Kidney (tissue), 14 donors: ENCODE results near the gene CPEB2. TPM values are rescaled to one million over a fixed set of nuclear protein-coding genes. Genes with fewer than 3 reads are reported as not detected.
A peak's percentile ranks its signal among the peaks of the same experiment; 100 is the strongest.

Source experiments
- DNase-seq, 5 donors: peaks; one replicate each; pipeline ENCODE4 v3.0.0-alpha.2; 2013 to 2020
- FAIRE-seq: peaks from 2 replicates; lab custom pipeline; 2012; peaks lifted over from hg19 to GRCh38; lab: Jason Lieb, UNC
- H3K27ac ChIP-seq, 2 donors: one replicate each; pipeline ENCODE4 v1.7.0; 2013; ENCODE audit warnings: low read depth in 2 of 2, low read length in 2 of 2, inconsistent platforms in 1 of 2
- H3K27me3 ChIP-seq: one replicate; pipeline ENCODE4 v1.7.1; 2013; ENCODE audit warnings: low read length, inconsistent platforms; ENCODE audit not compliant: control insufficient read depth, insufficient read depth
- H3K36me3 ChIP-seq, 3 donors: one replicate each; pipeline versions ENCODE4 v1.7.0 to v1.7.1; 2013; ENCODE audit warnings: low read length in 3 of 3, control low read depth in 1 of 3, inconsistent platforms in 1 of 3; ENCODE audit not compliant: insufficient read depth in 3 of 3, control insufficient read depth in 2 of 3
- H3K4me1 ChIP-seq, 3 donors: one replicate each; pipeline versions ENCODE4 v1.7.0 to v1.7.1; 2013; ENCODE audit warnings: low read length in 3 of 3, inconsistent platforms in 1 of 3, low read depth in 1 of 3; ENCODE audit not compliant: control insufficient read depth in 2 of 3, insufficient read depth in 2 of 3
- H3K4me3 ChIP-seq, 3 donors: one replicate each; pipeline versions ENCODE4 v1.7.0 to v1.8.1; 2013; ENCODE audit warnings: low read length in 3 of 3, control low read depth in 1 of 3, inconsistent platforms in 1 of 3
- H3K9ac ChIP-seq, 3 donors: one replicate each; pipeline versions ENCODE4 v1.7.0 to v1.7.1; 2013; ENCODE audit warnings: low read length in 3 of 3, control low read depth in 1 of 3, inconsistent platforms in 1 of 3
- H3K9me3 ChIP-seq, 3 donors: one replicate each; pipeline versions ENCODE4 v1.7.0 to v1.7.1; 2013; ENCODE audit warnings: low read length in 3 of 3, control low read depth in 1 of 3, inconsistent platforms in 1 of 3; ENCODE audit not compliant: control insufficient read depth in 2 of 3, insufficient read depth in 1 of 3
- intact Hi-C: fragments of 100-400 bp; cut with DNase I; formaldehyde crosslinking; loops from one replicate; pipeline ENCODE4 v1.11.1; 2022
- polyA plus RNA-seq: library from polyadenylated mRNA; stranded (reverse); fragments of 350-450 nt; fragmentation: Illumina TruSeq; extraction: RNeasy Lipid Tissue Mini Kit (QIAGEN cat#74804); gene quantifications from one replicate; pipeline ENCODE4 v1.2.3, GENCODE V29; 2014; ENCODE audit warnings: low read depth, low replicate concordance; ENCODE audit not compliant: insufficient read depth
- total RNA-seq: library from RNA; stranded (reverse); fragmentation: NEBNext Ultra II Directional; extraction: Animal tissue kit (Norgen Biotek cat#: 25700); gene quantifications from one replicate; pipeline ENCODE4 v1.2.1, GENCODE V29; 2021
- TF ChIP-seq, protein P1 (sequence below): IDR thresholded peaks from 3 replicates; pipeline ENCODE4 v1.5.1; 2012; ENCODE audit warnings: mild to moderate bottlenecking, moderate library complexity, borderline replicate concordance; ENCODE audit not compliant: insufficient read depth; ENCODE audit errors: extremely low read depth
- donor health status: control.
- donor health status: control.
- donor health status: control.
- donor health status: control.
- donor health status: control.
- donor health status: DM: yes; HTN: yes; CAD: no.
- donor health status: Normal renal cell carcinoma (clear cell type).

Gene CPEB2
- total and polyA plus RNA-seq, 2 donors from 2014 or later: 7.9 to 58.0 TPM

GRCh38 chr4:15031993-15032675 lies 29.9 kb downstream of the CPEB2 start:
- intact Hi-C loops: no loop called here
- Histone ChIP-seq H3K36me3 (peaks cover 0 to 9% (median 9%) of the 10 kb centered on the region in 3 donors), H3K9me3 (no peaks in the 10 kb centered on the region), H3K9ac (no peak overlapping the region), H3K4me1 (peaks cover 0 to 9% (median 6%) of the 10 kb centered on the region in 3 donors), H3K27ac (no peak overlapping the region), H3K4me3 (no peak overlapping the region), H3K27me3 (no peaks in the 10 kb centered on the region)
- TF ChIP-seq, protein P1, sequence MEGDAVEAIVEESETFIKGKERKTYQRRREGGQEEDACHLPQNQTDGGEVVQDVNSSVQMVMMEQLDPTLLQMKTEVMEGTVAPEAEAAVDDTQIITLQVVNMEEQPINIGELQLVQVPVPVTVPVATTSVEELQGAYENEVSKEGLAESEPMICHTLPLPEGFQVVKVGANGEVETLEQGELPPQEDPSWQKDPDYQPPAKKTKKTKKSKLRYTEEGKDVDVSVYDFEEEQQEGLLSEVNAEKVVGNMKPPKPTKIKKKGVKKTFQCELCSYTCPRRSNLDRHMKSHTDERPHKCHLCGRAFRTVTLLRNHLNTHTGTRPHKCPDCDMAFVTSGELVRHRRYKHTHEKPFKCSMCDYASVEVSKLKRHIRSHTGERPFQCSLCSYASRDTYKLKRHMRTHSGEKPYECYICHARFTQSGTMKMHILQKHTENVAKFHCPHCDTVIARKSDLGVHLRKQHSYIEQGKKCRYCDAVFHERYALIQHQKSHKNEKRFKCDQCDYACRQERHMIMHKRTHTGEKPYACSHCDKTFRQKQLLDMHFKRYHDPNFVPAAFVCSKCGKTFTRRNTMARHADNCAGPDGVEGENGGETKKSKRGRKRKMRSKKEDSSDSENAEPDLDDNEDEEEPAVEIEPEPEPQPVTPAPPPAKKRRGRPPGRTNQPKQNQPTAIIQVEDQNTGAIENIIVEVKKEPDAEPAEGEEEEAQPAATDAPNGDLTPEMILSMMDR: no peak
- no peak for FAIRE-seq
- DNase-seq: peak in 1 of 5 donors; percentile 15

DNA sequence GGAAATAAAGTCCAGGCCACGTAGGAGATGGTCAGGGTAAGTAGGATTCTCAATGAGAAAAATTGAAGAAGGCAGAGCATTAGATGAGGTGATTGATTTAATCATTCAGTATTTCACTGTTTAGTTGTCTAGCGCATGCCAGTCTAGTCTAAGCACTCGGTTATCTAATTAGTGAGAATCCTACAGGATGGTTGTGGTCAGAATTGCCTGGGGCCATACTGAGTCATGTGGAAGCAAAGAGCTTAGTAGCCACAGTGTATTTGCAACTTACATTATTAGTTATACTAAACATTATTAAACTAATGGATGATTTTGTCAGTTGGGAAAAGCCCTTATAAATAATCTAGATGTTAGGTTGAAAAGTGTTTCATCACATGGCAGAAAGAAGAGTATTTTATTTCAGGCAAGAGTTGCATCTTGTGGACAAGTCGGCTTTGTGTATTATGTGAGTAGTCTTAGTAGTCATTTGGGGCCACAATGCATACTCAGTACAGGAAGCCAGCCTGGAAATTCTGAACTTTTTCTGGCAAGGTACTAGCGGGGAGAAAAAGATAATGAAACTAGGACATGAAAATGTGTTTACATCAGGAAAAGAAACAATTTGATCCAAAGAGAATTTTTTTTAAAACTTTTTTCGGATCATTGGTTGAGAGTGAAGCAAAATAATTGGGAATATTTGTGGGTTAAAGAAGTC lies 31.9 kb downstream of the CPEB2 start:
- TF ChIP-seq, protein P1: no peak
- peaks cover 0 to 6% (median 3%) of the 10 kb centered on the region in 3 donors for H3K36me3 ChIP-seq
- DNase-seq: no peak
- H3K4me1 ChIP-seq: peaks cover 0 to 9% (median 6%) of the 10 kb centered on the region in 3 donors
- peak overlapping the region in 1 of 2 donors; percentile 41 for H3K27ac ChIP-seq
- H3K27me3 ChIP-seq: no peaks in the 10 kb centered on the region
- no peaks in the 10 kb centered on the region for H3K9me3 ChIP-seq
- H3K9ac ChIP-seq: no peak overlapping the region
- intact Hi-C loops: no loop called here
- no peak for FAIRE-seq
- H3K4me3 ChIP-seq: no peak overlapping the region

DNA sequence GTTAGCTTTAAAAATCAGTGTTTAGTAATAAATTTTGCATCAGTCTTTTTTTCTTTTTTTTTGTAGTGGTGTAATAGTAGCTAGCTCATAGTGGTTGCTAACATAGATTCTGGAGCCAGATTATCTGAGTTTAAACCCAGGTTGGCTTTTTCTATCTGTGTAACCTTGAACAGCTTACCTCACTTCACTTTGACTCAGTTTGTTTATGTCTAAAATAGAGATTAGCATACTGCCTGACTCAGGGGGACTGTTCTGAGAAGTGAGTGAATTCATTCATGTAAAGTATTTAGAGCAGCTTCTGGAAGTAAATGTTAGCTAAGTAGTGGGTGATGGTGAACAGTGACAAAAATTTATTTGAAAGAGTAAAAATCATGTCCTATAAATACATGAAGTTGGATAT lies 32.9 kb downstream of the CPEB2 start:
- no peak overlapping the region for H3K4me3 ChIP-seq
- no peak overlapping the region for H3K27ac ChIP-seq
- intact Hi-C loops: no loop called here
- TF ChIP-seq, protein P1: no peak
- no peak for DNase-seq
- no peak overlapping the region for H3K9ac ChIP-seq
- H3K27me3 ChIP-seq: no peaks in the 10 kb centered on the region
- H3K9me3 ChIP-seq: no peaks in the 10 kb centered on the region
- H3K4me1 ChIP-seq: peaks cover 0 to 9% (median 6%) of the 10 kb centered on the region in 3 donors
- peaks cover 0 to 6% (median 3%) of the 10 kb centered on the region in 3 donors for H3K36me3 ChIP-seq
- FAIRE-seq: no peak
